Keratinocyte (primary cell): ENCODE results near the gene GRIN3B. TPM values are rescaled to one million over a fixed set of nuclear protein-coding genes. Genes with fewer than 3 reads are reported as not detected.

Source experiments
- DNase-seq: peaks from one replicate; pipeline ENCODE4 v3.0.0-alpha.2; 2011; ENCODE audit warnings: low read depth, missing footprints, low spot score
- FAIRE-seq: peaks from 2 replicates; lab custom pipeline; 2011; peaks lifted over from hg19 to GRCh38; lab: Jason Lieb, UNC
- H2AFZ ChIP-seq: 2 replicates; pipeline ENCODE4 v1.6.0; 2012; ENCODE audit warnings: low read length, control low read depth, inconsistent platforms; ENCODE audit not compliant: control insufficient read depth
- H3K27ac ChIP-seq: 2 replicates; pipeline ENCODE4 v1.5.1; 2011; ENCODE audit warnings: low read length; ENCODE audit not compliant: control insufficient read depth, insufficient read depth
- H3K27me3 ChIP-seq: 3 replicates; pipeline ENCODE4 v1.6.0; 2011; ENCODE audit warnings: low read length; ENCODE audit not compliant: control insufficient read depth, insufficient read depth; ENCODE audit errors: extremely low read depth
- H3K36me3 ChIP-seq, 2 experiments: 2 replicates in 1 of 2; 3 replicates in 1 of 2; pipeline ENCODE4 v1.5.1; 2011; ENCODE audit warnings: low read length in 2 of 2, mild to moderate bottlenecking in 1 of 2; ENCODE audit not compliant: control insufficient read depth in 2 of 2, insufficient read depth in 2 of 2; ENCODE audit errors: extremely low read depth in 1 of 2
- H3K4me1 ChIP-seq: 3 replicates; pipeline ENCODE4 v1.5.1; 2011; ENCODE audit warnings: low read length; ENCODE audit not compliant: control insufficient read depth, insufficient read depth; ENCODE audit errors: extremely low read depth
- H3K4me2 ChIP-seq: 3 replicates; pipeline ENCODE4 v1.6.0; 2011; ENCODE audit warnings: low read depth, low read length; ENCODE audit not compliant: control insufficient read depth, insufficient read depth; ENCODE audit errors: extremely low read depth
- H3K4me3 ChIP-seq, 3 experiments: fragments of 200-600 bp in 1 of 3; sonication (generic) in 1 of 3; 2 replicates in 2 of 3; 3 replicates in 1 of 3; pipeline ENCODE4 v1.5.1; 2011 to 2016; ENCODE audit warnings: low read length in 3 of 3, mild to moderate bottlenecking in 3 of 3, control low read depth in 2 of 3, inconsistent platforms in 1 of 3, low read depth in 1 of 3, mixed read lengths in 1 of 3, mixed run types in 1 of 3, moderate library complexity in 1 of 3; ENCODE audit not compliant: control insufficient read depth in 2 of 3, insufficient read depth in 2 of 3; ENCODE audit errors: extremely low read depth in 1 of 3
- H3K79me2 ChIP-seq: 2 replicates; pipeline ENCODE4 v1.6.0; 2012; ENCODE audit warnings: low read length; ENCODE audit not compliant: control insufficient read depth, insufficient read depth
- H3K9ac ChIP-seq: 3 replicates; pipeline ENCODE4 v1.6.0; 2011; ENCODE audit warnings: low read length; ENCODE audit not compliant: control insufficient read depth, insufficient read depth; ENCODE audit errors: extremely low read depth
- H3K9me1 ChIP-seq: 3 replicates; pipeline ENCODE4 v1.6.0; 2011; ENCODE audit warnings: low read length; ENCODE audit not compliant: control insufficient read depth, insufficient read depth; ENCODE audit errors: extremely low read depth
- H3K9me3 ChIP-seq: 2 replicates; pipeline ENCODE4 v1.5.1; 2012; ENCODE audit warnings: low read depth, low read length; ENCODE audit not compliant: control insufficient read depth
- H4K20me1 ChIP-seq: 3 replicates; pipeline ENCODE4 v1.6.0; 2011; ENCODE audit warnings: low read length; ENCODE audit not compliant: control insufficient read depth, insufficient read depth; ENCODE audit errors: extremely low read depth
- CTCF ChIP-seq, 3 experiments: IDR thresholded peaks in 1 of 3; conservative IDR thresholded peaks in 1 of 3; optimal IDR thresholded peaks in 1 of 3; 2 replicates in 2 of 3; 3 replicates in 1 of 3; pipeline versions ENCODE3 to v1.5.1; 2011; ENCODE audit warnings: low read length in 3 of 3, mild to moderate bottlenecking in 3 of 3, moderate library complexity in 2 of 3, control low read depth in 1 of 3, inconsistent platforms in 1 of 3; ENCODE audit not compliant: insufficient read depth in 2 of 3; ENCODE audit errors: extremely low read depth in 1 of 3
- EZH2 ChIP-seq: IDR thresholded peaks from one replicate; pipeline ENCODE4 v1.6.1; 2012; ENCODE audit warnings: inconsistent platforms, mild to moderate bottlenecking, low read length, moderate library complexity
- dilution Hi-C: fragments of 300-500 bp; cut with MboI; formaldehyde crosslinking; loops from one replicate; pipeline ENCODE4 v1.7.0; 2020; ENCODE audit warnings: low sequenced_read_pairs; ENCODE audit not compliant: extremely low pct_ligation_motif_present
- polyA plus RNA-seq, 5 experiments: library from polyadenylated mRNA; depleted of rRNA in 3 of 5; stranded (reverse) in 3 of 5; stranded (forward) in 1 of 5; unstranded in 1 of 5; fragments of >200 nt; gene quantifications; 1 replicate in 1 of 5; 2 replicates in 3 of 5; 3 replicates in 1 of 5; pipeline versions ENCODE4 v1.2.1 to v1.2.3, GENCODE V29; 2011 to 2012; ENCODE audit warnings: missing spikeins in 2 of 5, low read depth in 1 of 5, low replicate concordance in 1 of 5

Gene GRIN3B
- polyA plus RNA-seq, 1 donor (not counting 4 experiments of a cell fraction or from before 2014, with no cell fraction given): 0.20 TPM

- no peak overlapping the region for H3K4me2 ChIP-seq
- H3K9me1 ChIP-seq: no peaks in the 10 kb centered on the region
- H3K9ac ChIP-seq: no peak overlapping the region
- H2AFZ ChIP-seq: no peak overlapping the region
- H3K27ac ChIP-seq: no peak overlapping the region
- H3K9me3 ChIP-seq: no peaks in the 10 kb centered on the region
- DNase-seq (no peak), FAIRE-seq (no peak)
- TF ChIP-seq CTCF (optimal IDR thresholded peaks at IDR 0.05 in 1 of 3, IDR thresholded peaks at IDR 0.05 in 1 of 3, conservative IDR thresholded peaks at IDR 0.05 in 1 of 3; ENCODE audit: extremely low read depth in 1 of 3, insufficient read depth in 2 of 3, low read length in 3 of 3): no peak
- TF ChIP-seq EZH2: no peak
- dilution Hi-C loops: no loop called here
- no peaks in the 10 kb centered on the region for H3K27me3 ChIP-seq
- no peak overlapping the region for H3K4me3 ChIP-seq
- peaks cover 30 to 41% of the 10 kb centered on the region in 2 experiments for H3K36me3 ChIP-seq
- peaks cover 27% of the 10 kb centered on the region for H3K79me2 ChIP-seq
- peaks cover 16% of the 10 kb centered on the region for H4K20me1 ChIP-seq
- H3K4me1 ChIP-seq: peaks cover 18% of the 10 kb centered on the region
Observed at GRCh38 chr19:1035998-1036621, 35.9 kb downstream of the GRIN3B start.

- Histone ChIP-seq H3K36me3 (peaks cover 25 to 32% of the 10 kb centered on the region in 2 experiments), H3K4me2 (no peak overlapping the region), H3K27ac (no peak overlapping the region), H2AFZ (no peak overlapping the region), H3K4me3 (no peak overlapping the region), H4K20me1 (peaks cover 9% of the 10 kb centered on the region), H3K9ac (no peak overlapping the region), H3K9me1 (no peaks in the 10 kb centered on the region), H3K27me3 (no peaks in the 10 kb centered on the region), H3K79me2 (peaks cover 16% of the 10 kb centered on the region), H3K4me1 (peaks cover 23% of the 10 kb centered on the region), H3K9me3 (no peaks in the 10 kb centered on the region)
- TF ChIP-seq EZH2 (no peak), CTCF (optimal IDR thresholded peaks at IDR 0.05 in 1 of 3, IDR thresholded peaks at IDR 0.05 in 1 of 3, conservative IDR thresholded peaks at IDR 0.05 in 1 of 3; ENCODE audit: extremely low read depth in 1 of 3, insufficient read depth in 2 of 3, low read length in 3 of 3) (no peak)
- no peak for FAIRE-seq
- dilution Hi-C loops: no loop called here
- DNase-seq: no peak
Observed at GRCh38 chr19:1037621-1038064, 37.4 kb downstream of the GRIN3B start.
